Measurements from ENCODE around the gene THSD4.

THSD4 gene

DNA sequence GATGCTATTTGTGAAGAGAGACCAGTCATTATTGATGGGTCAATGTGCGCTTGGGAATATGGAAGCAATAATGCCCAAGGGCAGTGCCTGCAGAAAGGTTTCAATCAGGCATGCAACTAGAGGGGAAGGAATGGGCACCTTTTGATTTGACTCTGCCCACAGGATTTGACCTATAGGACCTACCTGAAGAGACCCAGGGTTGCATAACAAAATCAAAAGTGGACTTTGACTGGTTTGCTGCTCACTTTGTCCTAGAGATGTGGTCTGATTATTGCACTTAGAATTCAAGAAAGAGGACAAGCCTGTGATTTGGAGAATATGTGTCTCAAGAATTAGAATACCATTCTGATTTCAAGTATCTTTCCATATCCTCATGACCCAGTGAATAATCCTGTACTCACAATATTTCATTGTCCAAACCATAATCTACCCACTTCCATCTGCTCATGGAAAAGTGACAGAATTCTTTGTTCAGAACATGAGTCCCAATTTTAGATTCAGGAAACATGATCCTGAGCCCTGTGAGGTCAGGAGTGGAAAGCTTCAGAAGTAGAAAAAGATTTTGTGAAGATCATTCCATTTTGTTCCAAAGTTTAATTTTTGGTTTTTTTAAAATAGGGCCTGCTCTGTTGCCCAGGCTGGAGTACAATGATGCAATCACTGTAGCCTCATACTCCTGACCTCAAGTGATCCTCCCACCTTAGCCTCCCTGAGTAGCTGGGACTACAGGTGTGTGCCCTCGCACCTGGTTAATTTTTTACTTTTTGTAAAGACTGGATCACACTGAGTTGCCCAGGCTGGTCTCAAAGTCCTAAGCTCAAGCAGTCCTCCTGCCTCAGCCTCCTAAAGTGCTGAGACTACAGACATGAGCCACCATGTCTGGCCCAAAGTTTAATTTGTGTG is 543.8 kb downstream of the THSD4 start:
- Histone ChIP-seq H4K20me1 (ENCODE audit: insufficient read depth) (no peaks in the 10 kb centered on the region), H3K4me3 (IDR thresholded peaks at IDR 0.05; ENCODE audit: insufficient read depth, low read depth, low read length) (no peak overlapping the region), H3K79me2 (ENCODE audit: insufficient read depth, low read depth) (no peaks in the 10 kb centered on the region), H2AFZ (ENCODE audit: low read depth) (no peak overlapping the region), H3K36me3 (ENCODE audit: insufficient read depth) (no peaks in the 10 kb centered on the region), H3K27me3 (ENCODE audit: insufficient read depth, low read depth) (no peaks in the 10 kb centered on the region), H3K4me1 (ENCODE audit: low read depth, poor library complexity, severe bottlenecking) (no peaks in the 10 kb centered on the region), H3K9ac (no peak overlapping the region), H3K4me2 (no peak overlapping the region), H3K27ac (no peak overlapping the region)
- no peak for TF ChIP-seq CTCF (conservative IDR thresholded peaks at IDR 0.05; ENCODE audit: low read depth, low read length)

DNA sequence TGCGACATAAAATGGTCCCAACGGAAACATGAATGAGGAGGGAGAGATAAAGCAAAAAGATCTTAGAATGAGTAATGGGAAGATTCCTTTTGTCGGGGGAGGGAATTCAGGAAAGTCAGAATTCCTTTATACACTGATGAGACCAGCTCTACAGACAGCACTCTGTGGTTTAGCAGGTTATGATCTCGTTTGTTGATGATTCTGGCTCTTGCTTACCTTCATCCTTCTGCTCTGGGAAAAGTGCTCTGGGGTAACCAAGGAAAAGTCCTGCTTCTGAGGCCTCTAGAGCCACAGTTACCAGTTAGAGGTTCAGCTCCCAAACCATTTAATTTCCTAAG is 544.4 kb downstream of the THSD4 start:
- H3K4me2 ChIP-seq: no peak overlapping the region
- no peaks in the 10 kb centered on the region for H4K20me1 ChIP-seq (ENCODE audit: insufficient read depth)
- H3K79me2 ChIP-seq (ENCODE audit: insufficient read depth, low read depth): no peaks in the 10 kb centered on the region
- H3K4me1 ChIP-seq (ENCODE audit: low read depth, poor library complexity, severe bottlenecking): no peaks in the 10 kb centered on the region
- H3K9ac ChIP-seq: no peak overlapping the region
- TF ChIP-seq CTCF (conservative IDR thresholded peaks at IDR 0.05; ENCODE audit: low read depth, low read length): no peak
- no peaks in the 10 kb centered on the region for H3K36me3 ChIP-seq (ENCODE audit: insufficient read depth)
- H2AFZ ChIP-seq (ENCODE audit: low read depth): no peak overlapping the region
- H3K27me3 ChIP-seq (ENCODE audit: insufficient read depth, low read depth): no peaks in the 10 kb centered on the region
- no peak overlapping the region for H3K4me3 ChIP-seq (IDR thresholded peaks at IDR 0.05; ENCODE audit: insufficient read depth, low read depth, low read length)
- H3K27ac ChIP-seq: no peak overlapping the region

- H3K27ac ChIP-seq: no peak overlapping the region
These were observed 545.2 kb downstream of the THSD4 start for GRCh38 chr15:71660501-71660900.

GRCh38 chr15:71662306-71662705 is 547.0 kb downstream of the THSD4 start:
- H3K27me3 ChIP-seq (ENCODE audit: insufficient read depth, low read depth): no peaks in the 10 kb centered on the region
- no peak overlapping the region for H3K4me2 ChIP-seq
- no peak overlapping the region for H2AFZ ChIP-seq (ENCODE audit: low read depth)
- no peak overlapping the region for H3K9ac ChIP-seq
- H3K4me1 ChIP-seq (ENCODE audit: low read depth, poor library complexity, severe bottlenecking): no peaks in the 10 kb centered on the region
- TF ChIP-seq CTCF (conservative IDR thresholded peaks at IDR 0.05; ENCODE audit: low read depth, low read length): no peak
- no peak overlapping the region for H3K4me3 ChIP-seq (IDR thresholded peaks at IDR 0.05; ENCODE audit: insufficient read depth, low read depth, low read length)
- no peaks in the 10 kb centered on the region for H4K20me1 ChIP-seq (ENCODE audit: insufficient read depth)
- no peaks in the 10 kb centered on the region for H3K79me2 ChIP-seq (ENCODE audit: insufficient read depth, low read depth)
- H3K27ac ChIP-seq: no peak overlapping the region
- H3K36me3 ChIP-seq (ENCODE audit: insufficient read depth): no peaks in the 10 kb centered on the region; the same call in 1 of the 2 replicates

More at GRCh38 chr15:71660501-71660900, 545.2 kb downstream of the THSD4 start:
- no peak overlapping the region for H2AFZ ChIP-seq (ENCODE audit: low read depth)
- H4K20me1 ChIP-seq (ENCODE audit: insufficient read depth): no peaks in the 10 kb centered on the region
- no peaks in the 10 kb centered on the region for H3K36me3 ChIP-seq (ENCODE audit: insufficient read depth)
- H3K9ac ChIP-seq: no peak overlapping the region
- no peak for TF ChIP-seq CTCF (conservative IDR thresholded peaks at IDR 0.05; ENCODE audit: low read depth, low read length)
- no peaks in the 10 kb centered on the region for H3K27me3 ChIP-seq (ENCODE audit: insufficient read depth, low read depth)
- H3K79me2 ChIP-seq (ENCODE audit: insufficient read depth, low read depth): no peaks in the 10 kb centered on the region
- no peak overlapping the region for H3K4me3 ChIP-seq (IDR thresholded peaks at IDR 0.05; ENCODE audit: insufficient read depth, low read depth, low read length)
- H3K4me1 ChIP-seq (ENCODE audit: low read depth, poor library complexity, severe bottlenecking): no peaks in the 10 kb centered on the region
- no peak overlapping the region for H3K4me2 ChIP-seq
